ENCODE data around the gene ARHGEF17.
"Not testable (repeated sequence)": the region's sequence is repeated elsewhere in the genome, so short reads cannot be mapped to it uniquely, and the experiment has no call there.

ARHGEF17 gene

GRCh38 chr11:73271936-73272679 is 36.0 kb upstream of the ARHGEF17 start, which contains the start of gene P2RY6:
Gene P2RY6, plus strand, starts transcription at chr11:73272338. Its CDS starts 24,181 bp downstream, at chr11:73296519.
- H3K9ac ChIP-seq (ENCODE audit: low read length) = peak within 1 kb of the TSS; percentile 69
- peaks cover 46% of the 10 kb centered on the region for H3K4me1 ChIP-seq (ENCODE audit: low read length)
- peak within 1 kb of the TSS; percentile 37; the same call in 1 of the 2 replicates for H2AFZ ChIP-seq (ENCODE audit: low read length)
- H3K27me3 ChIP-seq (replicated peaks; ENCODE audit: insufficient read depth, low read length) = no peaks in the 10 kb centered on the region
- H3F3A ChIP-seq (ENCODE audit: insufficient read depth, low read length) = peaks cover 40% of the 10 kb centered on the region
- peak within 1 kb of the TSS; percentile 48 for H3K4me3 ChIP-seq (ENCODE audit: low read length)
- H4K20me1 ChIP-seq (ENCODE audit: insufficient read depth, low read length) = no peaks in the 10 kb centered on the region
- H3K27ac ChIP-seq (ENCODE audit: low read length) = peak within 1 kb of the TSS; percentile 95
- peak; percentile 87 for DNase-seq
- no peaks in the 10 kb centered on the region for H3K79me2 ChIP-seq (ENCODE audit: low read length)
- no peaks in the 10 kb centered on the region for H3K9me3 ChIP-seq (replicated peaks; ENCODE audit: insufficient read depth, low read length)
- H3K36me3 ChIP-seq (replicated peaks; ENCODE audit: insufficient read depth, low read length) = no peaks in the 10 kb centered on the region
- H3K9me2 ChIP-seq (replicated peaks; ENCODE audit: insufficient read depth, low read length) = no peaks in the 10 kb centered on the region
- no peak for TF ChIP-seq EZH2phosphoT487 (IDR thresholded peaks at IDR 0.05; ENCODE audit: low read length)
- TF ChIP-seq, protein P1, sequence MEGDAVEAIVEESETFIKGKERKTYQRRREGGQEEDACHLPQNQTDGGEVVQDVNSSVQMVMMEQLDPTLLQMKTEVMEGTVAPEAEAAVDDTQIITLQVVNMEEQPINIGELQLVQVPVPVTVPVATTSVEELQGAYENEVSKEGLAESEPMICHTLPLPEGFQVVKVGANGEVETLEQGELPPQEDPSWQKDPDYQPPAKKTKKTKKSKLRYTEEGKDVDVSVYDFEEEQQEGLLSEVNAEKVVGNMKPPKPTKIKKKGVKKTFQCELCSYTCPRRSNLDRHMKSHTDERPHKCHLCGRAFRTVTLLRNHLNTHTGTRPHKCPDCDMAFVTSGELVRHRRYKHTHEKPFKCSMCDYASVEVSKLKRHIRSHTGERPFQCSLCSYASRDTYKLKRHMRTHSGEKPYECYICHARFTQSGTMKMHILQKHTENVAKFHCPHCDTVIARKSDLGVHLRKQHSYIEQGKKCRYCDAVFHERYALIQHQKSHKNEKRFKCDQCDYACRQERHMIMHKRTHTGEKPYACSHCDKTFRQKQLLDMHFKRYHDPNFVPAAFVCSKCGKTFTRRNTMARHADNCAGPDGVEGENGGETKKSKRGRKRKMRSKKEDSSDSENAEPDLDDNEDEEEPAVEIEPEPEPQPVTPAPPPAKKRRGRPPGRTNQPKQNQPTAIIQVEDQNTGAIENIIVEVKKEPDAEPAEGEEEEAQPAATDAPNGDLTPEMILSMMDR (IDR thresholded peaks at IDR 0.05; ENCODE audit: low read length) = no peak
- no peak for TF ChIP-seq EZH2 (optimal IDR thresholded peaks at IDR 0.05; ENCODE audit: low read depth, low read length)
- H3K4me2 ChIP-seq (ENCODE audit: low read depth, low read length) = peak within 1 kb of the TSS; percentile 74

DNA sequence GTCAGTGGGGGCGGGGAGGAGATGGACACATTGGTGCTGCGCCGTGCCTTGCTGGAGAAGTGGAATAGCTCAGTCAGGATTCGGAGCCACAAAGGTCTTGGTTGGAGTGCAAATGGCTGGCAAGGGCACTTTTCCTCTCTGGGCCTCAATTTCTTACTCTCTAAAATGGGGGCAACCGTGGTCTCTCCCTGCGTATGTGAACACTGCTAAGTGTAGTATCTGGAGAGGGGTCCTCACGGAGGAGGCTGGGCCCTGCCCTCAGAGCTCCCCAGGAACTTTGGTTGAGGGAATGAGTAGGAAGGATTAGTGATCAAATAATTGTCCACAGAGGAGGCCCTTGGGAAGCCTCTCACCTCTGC is 35.4 kb upstream of the ARHGEF17 start:
- Histone ChIP-seq H3K9ac (ENCODE audit: low read length) (0 out of 2 replicates have a peak overlapping the region, but pooled peaks have one; percentile 69), H3K9me2 (replicated peaks; ENCODE audit: insufficient read depth, low read length) (no peaks in the 10 kb centered on the region), H3K4me3 (ENCODE audit: low read length) (no peak overlapping the region; the same call in 1 of the 2 replicates), H3K27ac (ENCODE audit: low read length) (peak overlapping the region; percentile 95), H3F3A (ENCODE audit: insufficient read depth, low read length) (peaks cover 40% of the 10 kb centered on the region), H3K9me3 (replicated peaks; ENCODE audit: insufficient read depth, low read length) (no peaks in the 10 kb centered on the region), H3K27me3 (replicated peaks; ENCODE audit: insufficient read depth, low read length) (no peaks in the 10 kb centered on the region), H3K79me2 (ENCODE audit: low read length) (no peaks in the 10 kb centered on the region), H2AFZ (ENCODE audit: low read length) (no peak overlapping the region), H3K36me3 (replicated peaks; ENCODE audit: insufficient read depth, low read length) (no peaks in the 10 kb centered on the region), H3K4me1 (ENCODE audit: low read length) (peaks cover 46% of the 10 kb centered on the region), H3K4me2 (ENCODE audit: low read depth, low read length) (peak overlapping the region; percentile 74; the same call in 1 of the 2 replicates), H4K20me1 (ENCODE audit: insufficient read depth, low read length) (no peaks in the 10 kb centered on the region)
- DNase-seq = no peak
- no peak for TF ChIP-seq EZH2phosphoT487 (IDR thresholded peaks at IDR 0.05; ENCODE audit: low read length)
- TF ChIP-seq EZH2 (optimal IDR thresholded peaks at IDR 0.05; ENCODE audit: low read depth, low read length) = no peak
- TF ChIP-seq, protein P1 (IDR thresholded peaks at IDR 0.05; ENCODE audit: low read length) = no peak

- H4K20me1 ChIP-seq (ENCODE audit: insufficient read depth, low read length) = no peaks in the 10 kb centered on the region
- H3K9ac ChIP-seq (ENCODE audit: low read length) = no peak overlapping the region
- H3K4me1 ChIP-seq (ENCODE audit: low read length) = peaks cover 46% of the 10 kb centered on the region
- no peaks in the 10 kb centered on the region for H3K36me3 ChIP-seq (replicated peaks; ENCODE audit: insufficient read depth, low read length)
- H3K9me2 ChIP-seq (replicated peaks; ENCODE audit: insufficient read depth, low read length) = no peaks in the 10 kb centered on the region
- peaks cover 40% of the 10 kb centered on the region for H3F3A ChIP-seq (ENCODE audit: insufficient read depth, low read length)
- 0 out of 2 replicates have a peak overlapping the region, but pooled peaks have one; percentile 5 for H3K4me2 ChIP-seq (ENCODE audit: low read depth, low read length)
- H2AFZ ChIP-seq (ENCODE audit: low read length) = no peak overlapping the region
- no peaks in the 10 kb centered on the region for H3K79me2 ChIP-seq (ENCODE audit: low read length)
- TF ChIP-seq, protein P1 (IDR thresholded peaks at IDR 0.05; ENCODE audit: low read length) = no peak
- TF ChIP-seq EZH2 (optimal IDR thresholded peaks at IDR 0.05; ENCODE audit: low read depth, low read length) (no peak), EZH2phosphoT487 (IDR thresholded peaks at IDR 0.05; ENCODE audit: low read length) (no peak)
- H3K27ac ChIP-seq (ENCODE audit: low read length) = peak overlapping the region; percentile 95; the same call in 1 of the 2 replicates
- no peaks in the 10 kb centered on the region for H3K9me3 ChIP-seq (replicated peaks; ENCODE audit: insufficient read depth, low read length)
- H3K4me3 ChIP-seq (ENCODE audit: low read length) = no peak overlapping the region
- DNase-seq = no peak
- no peaks in the 10 kb centered on the region for H3K27me3 ChIP-seq (replicated peaks; ENCODE audit: insufficient read depth, low read length)
Measured at GRCh38 chr11:73273222-73273895, 34.7 kb upstream of the ARHGEF17 start.

GRCh38 chr11:73274191-73274590 is 33.9 kb upstream of the ARHGEF17 start:
- Histone ChIP-seq H3K4me1 (ENCODE audit: low read length) (peaks cover 41% of the 10 kb centered on the region), H3F3A (ENCODE audit: insufficient read depth, low read length) (peaks cover 40% of the 10 kb centered on the region)
- H4K20me1 ChIP-seq (ENCODE audit: insufficient read depth, low read length); H3K9ac ChIP-seq (ENCODE audit: low read length); H3K4me3 ChIP-seq (ENCODE audit: low read length); H3K27ac ChIP-seq (ENCODE audit: low read length); H3K4me2 ChIP-seq (ENCODE audit: low read depth, low read length); H3K9me2 ChIP-seq (replicated peaks; ENCODE audit: insufficient read depth, low read length); DNase-seq; H3K9me3 ChIP-seq (replicated peaks; ENCODE audit: insufficient read depth, low read length); H2AFZ ChIP-seq (ENCODE audit: low read length); H3K27me3 ChIP-seq (replicated peaks; ENCODE audit: insufficient read depth, low read length); H3K79me2 ChIP-seq (ENCODE audit: low read length); H3K36me3 ChIP-seq (replicated peaks; ENCODE audit: insufficient read depth, low read length): not testable (repeated sequence)

Data from MM.1S (cell line).